T-cell (primary cell): ENCODE data around the gene ATL1. TPM values are rescaled to one million over a fixed set of nuclear protein-coding genes. Genes with fewer than 3 reads are reported as not detected.
A peak's percentile ranks its signal among the peaks of the same experiment; 100 is the strongest.

Experiments used
- ATAC-seq, 4 experiments: fragments of 200-7000 bp in 3 of 4; fragments of 150-1000 bp in 1 of 4; cut with Tn5 transposase; replicated peaks in 1 of 4; 1 replicate in 3 of 4; 2 replicates in 1 of 4; pipeline ENCODE4 v1.10.0; 2021; ENCODE audit warnings: moderate library complexity in 3 of 4, mild to moderate bottlenecking in 2 of 4, moderate number of reproducible peaks in 1 of 4
- CTCF ChIA-PET, 2 donors: fragments of 300-600 bp; sonication (Branson Sonifier 250); formaldehyde crosslinking; loops; one replicate each; lab custom pipeline; 2022; ENCODE audit warnings: antibody characterized with exemption in 2 of 2; lab: Charles Lee
- POLR2A ChIA-PET, 2 donors: fragments of 300-600 bp; sonication (Branson Sonifier 250); formaldehyde crosslinking; loops; one replicate each; lab custom pipeline; 2022; ENCODE audit warnings: antibody characterized with exemption in 2 of 2; lab: Charles Lee
- DNase-seq, 35 experiments: peaks; one replicate each; pipeline versions ENCODE4 v3.0.0 to v3.0.0-alpha.2; 2013 to 2023
- H3K27ac ChIP-seq: one replicate; pipeline ENCODE4 v1.5.1; 2013; ENCODE audit warnings: low read length
- H3K27me3 ChIP-seq, 2 experiments: replicated peaks in 1 of 2; 1 replicate in 1 of 2; 2 replicates in 1 of 2; pipeline versions ENCODE4 v1.6.1 to v1.7.0; 2013; ENCODE audit warnings: low read length in 1 of 2, mixed read lengths in 1 of 2; ENCODE audit not compliant: control insufficient read depth in 2 of 2, insufficient read depth in 2 of 2; ENCODE audit errors: extremely low read depth in 1 of 2
- H3K36me3 ChIP-seq, 2 donors: 1 replicate in 1 of 2; 2 replicates in 1 of 2; pipeline versions ENCODE4 v1.6.1 to v1.7.0; 2013; ENCODE audit warnings: low read length in 1 of 2; ENCODE audit not compliant: control insufficient read depth in 2 of 2, insufficient read depth in 1 of 2; ENCODE audit errors: extremely low read depth in 1 of 2
- H3K4me1 ChIP-seq, 2 experiments: 1 replicate in 1 of 2; 2 replicates in 1 of 2; pipeline versions ENCODE4 v1.6.1 to v1.7.0; 2013; ENCODE audit warnings: low read length in 2 of 2, mixed read lengths in 1 of 2; ENCODE audit not compliant: insufficient read depth in 2 of 2, control insufficient read depth in 1 of 2; ENCODE audit errors: extremely low read depth in 1 of 2
- H3K4me3 ChIP-seq, 2 donors: 1 replicate in 1 of 2; 2 replicates in 1 of 2; pipeline versions ENCODE4 v1.5.1 to v1.7.0; 2013; ENCODE audit warnings: mild to moderate bottlenecking in 2 of 2, low read length in 1 of 2, moderate library complexity in 1 of 2; ENCODE audit not compliant: control insufficient read depth in 1 of 2; ENCODE audit errors: extremely low read depth in 1 of 2
- H3K9me3 ChIP-seq: 2 replicates; pipeline ENCODE4 v1.7.0; 2013
- H3K27ac Mint-ChIP-seq, 2 donors: one replicate each; pipeline ENCODE4 v1.8.0; 2020 to 2021; ENCODE audit warnings: mild to moderate bottlenecking in 2 of 2, mixed read lengths in 2 of 2
- H3K27me3 Mint-ChIP-seq, 2 donors: one replicate each; pipeline ENCODE4 v1.8.0; 2021 to 2022; ENCODE audit warnings: mixed read lengths in 2 of 2
- H3K36me3 Mint-ChIP-seq: one replicate; pipeline ENCODE4 v1.8.0; 2021; ENCODE audit warnings: mixed read lengths
- H3K4me1 Mint-ChIP-seq, 3 donors: one replicate each; pipeline ENCODE4 v1.8.0; 2020 to 2022; ENCODE audit warnings: mixed read lengths in 3 of 3, mild to moderate bottlenecking in 1 of 3
- H3K4me3 Mint-ChIP-seq, 3 donors: one replicate each; pipeline ENCODE4 v1.8.0; 2020 to 2022; ENCODE audit warnings: mild to moderate bottlenecking in 3 of 3, mixed read lengths in 3 of 3, moderate library complexity in 3 of 3
- H3K9me3 Mint-ChIP-seq, 3 donors: one replicate each; pipeline ENCODE4 v1.8.0; 2020 to 2022; ENCODE audit warnings: mixed read lengths in 3 of 3
- WGBS: methylation state at CpG from one replicate; pipeline ENCODE4 v1.1.5; 2013; ENCODE audit warnings: missing lambda C conversion rate; ENCODE audit not compliant: insufficient coverage; 5-methylcytosine and 5-hydroxymethylcytosine counted together
- total RNA-seq, 35 experiments: library from RNA in 6 of 35; stranded (reverse) in 6 of 35; fragments of 120-200 nt in 1 of 35; gene quantifications; one replicate each; pipeline versions ENCODE4 v1.2.1 to v1.2.4 and lab custom pipeline; 2013 to 2026

ATL1 gene
- total RNA-seq, 5 donors from 2014 or later (not counting 1 experiment from before 2014, with no cell fraction given) = 1.2 to 3.2 (median 2.1) TPM

DNA sequence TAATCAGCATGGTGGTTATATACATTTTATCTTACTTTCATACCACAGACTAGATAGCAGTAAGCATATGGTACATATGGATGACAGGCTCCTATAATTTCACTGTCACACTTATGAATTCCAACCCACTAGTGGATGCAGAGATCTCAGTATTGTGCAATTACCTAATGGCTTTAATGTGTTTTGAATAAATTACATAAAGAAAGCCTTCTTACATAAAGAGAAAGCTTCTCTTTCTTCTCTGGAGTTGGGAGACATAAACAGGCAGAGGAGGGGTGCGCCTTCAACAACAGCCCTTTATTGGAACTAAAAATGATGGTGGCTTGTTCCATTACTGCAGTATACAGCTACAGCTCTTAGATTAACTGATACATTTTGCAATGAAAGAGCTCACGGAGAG lies 55.6 kb downstream of the ATL1 start:
- Mint-ChIP-seq H3K27me3 (no peaks in the 10 kb centered on the region), H3K4me3 (no peak overlapping the region), H3K27ac (no peak overlapping the region), H3K4me1 (no peaks in the 10 kb centered on the region), H3K9me3 (peaks cover 0 to 3% (median 0%) of the 10 kb centered on the region in 3 donors), H3K36me3 (peaks cover 7% of the 10 kb centered on the region)
- ATAC-seq (no peak), DNase-seq (no peak)
- WGBS = no CpG with 5 or more reads among the region's 2 CpGs
- Histone ChIP-seq H3K27ac (no peak overlapping the region), H3K4me3 (no peak overlapping the region), H3K4me1 (no peaks in the 10 kb centered on the region), H3K9me3 (no peaks in the 10 kb centered on the region), H3K36me3 (no peaks in the 10 kb centered on the region), H3K27me3 (no peaks in the 10 kb centered on the region)
- ChIA-PET POLR2A (interaction anchor here in 1 of 2 donors (1.1 kb wide), 1 partner anchor 28 kb away, joined by 3 read pairs; no protein-coding TSS in a partner anchor), CTCF (interaction anchor here (0.6 to 1.6 kb wide), 4 partner anchors 10 to 170 kb away, joined by 3 to 5 read pairs (median 3); no protein-coding TSS in a partner anchor)

DNA sequence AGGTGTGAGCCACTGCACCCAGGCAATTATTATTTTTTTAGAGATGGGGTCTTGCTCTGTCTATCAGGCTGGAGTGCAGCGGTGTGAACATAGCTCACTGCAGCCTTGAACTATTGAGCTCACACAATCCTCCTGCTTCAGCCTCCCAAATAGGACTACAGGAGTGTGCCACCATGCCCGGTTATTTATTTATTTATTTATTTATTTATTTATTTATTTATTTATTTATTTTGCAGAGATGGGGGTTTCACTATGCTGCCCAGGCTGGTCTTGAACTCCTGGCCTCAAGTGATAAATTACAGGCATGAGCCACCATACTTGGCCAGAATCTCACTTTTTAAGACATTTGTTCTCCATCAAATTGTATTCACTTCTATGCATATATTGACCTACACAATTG lies 56.3 kb downstream of the ATL1 start:
- ChIA-PET CTCF (interaction anchor here (0.8 to 1.6 kb wide), 3 partner anchors 11 to 244 kb away, joined by 3 to 6 read pairs (median 5); no protein-coding TSS in a partner anchor), POLR2A (interaction anchor here (0.5 to 1.1 kb wide), 2 partner anchors 27 to 1352 kb away, joined by 3 read pairs; no protein-coding TSS in a partner anchor)
- no peaks in the 10 kb centered on the region for H3K27me3 Mint-ChIP-seq

DNA sequence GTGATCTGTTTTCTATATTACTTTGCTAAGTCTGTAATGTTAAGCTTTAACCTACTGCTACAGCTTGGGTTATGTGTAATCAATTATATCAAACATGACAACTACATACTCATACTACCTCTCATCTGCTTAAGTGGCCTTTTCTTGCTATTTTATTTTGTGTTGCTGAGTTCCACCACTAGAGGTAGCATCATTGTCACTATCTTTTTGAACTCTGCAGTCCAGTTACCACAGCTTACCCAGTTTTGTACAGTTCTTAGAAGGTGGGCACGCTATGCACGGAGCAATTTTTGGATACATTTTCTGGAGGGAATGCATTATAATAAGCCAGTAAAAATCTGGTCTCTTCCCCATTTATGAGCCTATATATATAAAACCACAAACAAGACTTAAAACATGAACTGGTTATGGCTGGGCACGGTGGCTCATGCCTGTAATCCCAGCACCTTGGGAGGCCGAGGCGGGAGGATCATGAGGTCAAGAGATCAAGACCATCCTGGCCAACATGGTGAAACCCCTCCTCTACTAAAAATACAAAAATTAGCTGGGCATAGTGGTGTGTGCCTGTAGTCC lies 59.7 kb downstream of the ATL1 start:
- DNase-seq = peak in 1 of 35 experiments; percentile 40
- POLR2A ChIA-PET = no interaction called here
- Mint-ChIP-seq H3K27me3 (no peaks in the 10 kb centered on the region), H3K9me3 (peaks cover 0 to 3% (median 0%) of the 10 kb centered on the region in 3 donors), H3K4me1 (no peaks in the 10 kb centered on the region), H3K36me3 (peaks cover 7% of the 10 kb centered on the region), H3K27ac (no peak overlapping the region), H3K4me3 (no peak overlapping the region)
- H3K27ac ChIP-seq = no peak overlapping the region
- no peaks in the 10 kb centered on the region for H3K27me3 ChIP-seq
- no peaks in the 10 kb centered on the region for H3K9me3 ChIP-seq
- H3K4me1 ChIP-seq = no peaks in the 10 kb centered on the region
- no peak overlapping the region for H3K4me3 ChIP-seq
- no peak for ATAC-seq
- WGBS = no CpG with 5 or more reads among the region's 5 CpGs
- H3K36me3 ChIP-seq = no peaks in the 10 kb centered on the region
- CTCF ChIA-PET = interaction anchor here in 1 of 2 donors (1.1 to 1.5 kb wide), 3 partner anchors 10 to 404 kb away, joined by 3 to 4 read pairs (median 3); no protein-coding TSS in a partner anchor

More for the DNA sequence above, 56.3 kb downstream of the ATL1 start:
- H3K4me3 Mint-ChIP-seq = no peak overlapping the region
- no peaks in the 10 kb centered on the region for H3K4me1 Mint-ChIP-seq
- H3K36me3 Mint-ChIP-seq = peaks cover 7% of the 10 kb centered on the region
- WGBS = no CpG with 5 or more reads among the region's 2 CpGs
- Histone ChIP-seq H3K27ac (no peak overlapping the region), H3K4me3 (no peak overlapping the region), H3K36me3 (no peaks in the 10 kb centered on the region), H3K9me3 (no peaks in the 10 kb centered on the region), H3K27me3 (no peaks in the 10 kb centered on the region), H3K4me1 (no peaks in the 10 kb centered on the region)
- peaks cover 0 to 3% (median 0%) of the 10 kb centered on the region in 3 donors for H3K9me3 Mint-ChIP-seq
- ATAC-seq (no peak), DNase-seq (no peak)
- no peak overlapping the region for H3K27ac Mint-ChIP-seq

DNA sequence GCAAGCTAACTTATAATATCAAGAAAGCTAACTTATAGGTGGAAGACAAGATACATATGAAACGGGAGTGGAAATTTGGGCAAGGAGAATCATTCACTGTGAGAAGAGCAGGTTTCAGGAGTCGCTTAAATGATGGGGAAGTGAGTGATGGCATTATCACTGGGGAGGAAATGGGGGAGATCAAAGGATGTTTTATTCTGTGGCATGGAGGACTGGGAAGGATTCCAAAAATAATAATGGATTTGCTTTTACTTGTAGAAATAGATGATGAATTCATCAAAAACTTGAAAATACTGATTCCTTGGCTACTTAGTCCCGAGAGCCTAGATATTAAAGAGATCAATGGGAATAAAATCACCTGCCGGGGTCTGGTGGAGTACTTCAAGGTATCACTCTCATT lies 60.4 kb downstream of the ATL1 start:
- Mint-ChIP-seq H3K4me1 (no peaks in the 10 kb centered on the region), H3K4me3 (no peak overlapping the region), H3K9me3 (peaks cover 0 to 3% (median 0%) of the 10 kb centered on the region in 3 donors), H3K27me3 (no peaks in the 10 kb centered on the region), H3K27ac (no peak overlapping the region), H3K36me3 (peaks cover 7% of the 10 kb centered on the region)
- 83% methylated on average over 2 of the region's 4 CpGs for WGBS
- H3K4me3 ChIP-seq = no peak overlapping the region
- ChIA-PET POLR2A (no interaction called here), CTCF (interaction anchor here in 1 of 2 donors (0.6 to 1.5 kb wide), 4 partner anchors 10 to 403 kb away, joined by 3 to 4 read pairs (median 3); no protein-coding TSS in a partner anchor)
- no peaks in the 10 kb centered on the region for H3K9me3 ChIP-seq
- DNase-seq (no peak), ATAC-seq (no peak)
- no peaks in the 10 kb centered on the region for H3K4me1 ChIP-seq
- no peaks in the 10 kb centered on the region for H3K27me3 ChIP-seq
- no peak overlapping the region for H3K27ac ChIP-seq
- H3K36me3 ChIP-seq = no peaks in the 10 kb centered on the region

DNA sequence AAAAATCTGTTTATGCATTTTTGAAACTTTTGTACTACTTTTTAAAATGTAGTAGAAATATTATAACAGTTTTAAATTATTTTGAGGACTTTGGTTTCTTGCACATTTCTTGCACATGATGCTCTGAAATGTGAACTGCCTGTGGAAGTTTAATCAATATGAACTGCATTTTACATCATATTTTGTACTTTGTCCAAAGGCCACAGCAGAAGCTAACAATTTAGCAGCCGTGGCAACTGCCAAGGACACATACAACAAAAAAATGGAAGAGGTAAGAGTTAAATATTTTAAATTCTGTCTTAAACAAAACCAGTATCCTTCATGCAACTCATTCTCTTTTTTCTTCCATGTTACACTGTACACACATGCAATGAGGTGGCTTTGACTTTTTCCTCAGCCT lies 63.0 kb downstream of the ATL1 start:
- ATAC-seq (no peak), DNase-seq (no peak)
- H3K27ac ChIP-seq = no peak overlapping the region
- no peak overlapping the region for H3K4me3 ChIP-seq
- no peaks in the 10 kb centered on the region for H3K36me3 ChIP-seq
- ChIA-PET POLR2A (no interaction called here), CTCF (no interaction called here)
- H3K36me3 Mint-ChIP-seq = peaks cover 5% of the 10 kb centered on the region
- no peaks in the 10 kb centered on the region for H3K4me1 Mint-ChIP-seq
- no peaks in the 10 kb centered on the region for H3K9me3 ChIP-seq
- no peak overlapping the region for H3K27ac Mint-ChIP-seq
- WGBS = no CpG with 5 or more reads among the region's 1 CpG
- no peaks in the 10 kb centered on the region for H3K27me3 ChIP-seq
- no peaks in the 10 kb centered on the region for H3K27me3 Mint-ChIP-seq
- H3K4me3 Mint-ChIP-seq = no peak overlapping the region
- no peaks in the 10 kb centered on the region for H3K4me1 ChIP-seq
- H3K9me3 Mint-ChIP-seq = no peaks in the 10 kb centered on the region

DNA sequence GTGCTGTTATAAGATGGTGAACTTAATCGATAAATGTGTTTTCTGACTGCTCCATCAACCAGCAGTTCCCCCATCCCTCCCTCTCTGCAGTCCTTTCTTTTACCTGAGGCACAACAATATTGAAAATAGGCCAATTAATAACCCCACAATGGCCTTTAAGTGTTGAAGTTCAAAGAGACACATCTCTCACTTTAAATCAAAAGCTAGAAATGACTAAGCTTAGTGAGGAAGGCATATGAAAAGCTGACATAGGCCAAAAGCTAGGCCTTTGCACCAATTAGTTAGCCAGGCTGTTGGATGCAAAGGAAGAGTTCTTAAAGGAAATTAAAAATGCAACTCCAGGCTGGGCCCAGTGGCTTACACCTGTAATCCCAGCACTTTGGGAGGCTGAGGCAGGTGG lies 64.5 kb downstream of the ATL1 start:
- no peaks in the 10 kb centered on the region for H3K9me3 Mint-ChIP-seq
- H3K36me3 ChIP-seq = no peaks in the 10 kb centered on the region
- H3K4me1 Mint-ChIP-seq = no peaks in the 10 kb centered on the region
- no peaks in the 10 kb centered on the region for H3K9me3 ChIP-seq
- no peaks in the 10 kb centered on the region for H3K4me1 ChIP-seq
- H3K27ac ChIP-seq = no peak overlapping the region
- no peaks in the 10 kb centered on the region for H3K27me3 ChIP-seq
- WGBS = no CpG with 5 or more reads among the region's 1 CpG
- no peak overlapping the region for H3K4me3 ChIP-seq
- no peaks in the 10 kb centered on the region for H3K27me3 Mint-ChIP-seq
- H3K36me3 Mint-ChIP-seq = peaks cover 5% of the 10 kb centered on the region
- no peak for ATAC-seq
- no peak overlapping the region for H3K4me3 Mint-ChIP-seq
- no peak overlapping the region for H3K27ac Mint-ChIP-seq
- DNase-seq = no peak
- POLR2A ChIA-PET = no interaction called here
- CTCF ChIA-PET = no interaction called here
